HG03439 (cell line): ENCODE measurements around the gene GNA15.

Experiments
- ATAC-seq: cut with Tn5 transposase; IDR thresholded peaks from one replicate; pipeline ENCODE4 v1.9.1; 2021; ENCODE audit warnings: mild to moderate bottlenecking, moderate library complexity; ENCODE audit not compliant: unreplicated experiment

Gene GNA15

DNA sequence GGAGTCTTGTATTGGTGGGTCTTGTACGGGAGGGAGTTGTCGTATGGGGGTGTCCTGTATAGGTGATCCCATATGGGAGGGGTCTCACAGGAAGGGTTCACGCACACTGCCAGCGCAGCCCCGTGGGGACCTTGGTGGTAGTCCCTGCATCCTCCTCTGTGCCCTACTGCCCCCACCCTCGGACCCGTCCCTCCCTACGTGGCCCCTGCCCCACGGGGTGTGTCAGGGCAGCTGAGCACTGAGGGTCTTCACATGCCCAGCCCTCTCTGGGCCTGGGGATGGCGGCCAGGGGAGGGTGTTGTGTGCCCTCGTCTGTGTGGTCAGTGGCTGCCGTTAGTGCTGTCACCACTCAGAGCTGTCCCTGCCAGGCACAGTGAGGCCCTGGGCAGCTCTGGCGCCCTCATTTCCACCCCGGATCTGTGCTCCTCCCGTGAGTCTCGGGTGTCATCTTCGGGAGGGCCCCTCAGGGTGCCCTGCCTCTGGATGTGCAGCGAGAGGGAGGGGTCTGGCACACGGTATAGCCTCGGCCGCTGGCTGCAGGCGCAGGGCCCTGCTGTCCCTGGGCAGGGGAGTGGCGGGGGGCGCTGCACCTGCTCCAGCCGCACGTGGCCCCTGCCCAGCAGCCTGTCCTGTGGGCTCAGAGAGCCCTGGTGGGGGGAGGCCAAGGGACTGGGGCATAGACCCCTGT is 16.0 kb upstream of the GNA15 start:
- ATAC-seq = no peak

DNA sequence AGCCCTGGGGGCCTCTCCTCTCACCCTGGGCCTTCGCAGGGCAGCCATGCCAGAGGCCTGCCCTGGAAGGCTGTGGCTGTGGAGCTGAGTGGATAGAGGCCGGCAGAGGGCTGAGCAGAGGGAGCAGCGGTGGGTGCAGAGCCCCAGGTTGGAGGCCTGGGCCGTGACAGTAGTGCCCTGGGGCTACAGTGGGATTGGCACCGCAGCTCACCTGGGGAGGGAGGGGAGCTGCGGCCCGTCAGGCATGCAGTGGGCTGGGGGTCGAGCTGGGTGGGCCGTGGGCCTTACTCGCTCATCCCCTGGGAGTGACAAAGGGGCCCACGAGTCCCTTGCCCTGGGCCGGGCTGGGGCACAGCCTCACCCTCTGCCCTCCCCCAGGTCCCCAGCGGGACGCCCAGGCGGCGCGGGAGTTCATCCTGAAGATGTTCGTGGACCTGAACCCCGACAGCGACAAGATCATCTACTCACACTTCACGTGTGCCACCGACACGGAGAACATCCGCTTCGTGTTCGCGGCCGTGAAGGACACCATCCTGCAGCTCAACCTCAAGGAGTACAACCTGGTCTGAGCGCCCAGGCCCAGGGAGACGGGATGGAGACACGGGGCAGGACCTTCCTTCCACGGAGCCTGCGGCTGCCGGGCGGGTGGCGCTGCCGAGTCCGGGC is 15.1 kb upstream of the GNA15 start:
- ATAC-seq = no peak

DNA sequence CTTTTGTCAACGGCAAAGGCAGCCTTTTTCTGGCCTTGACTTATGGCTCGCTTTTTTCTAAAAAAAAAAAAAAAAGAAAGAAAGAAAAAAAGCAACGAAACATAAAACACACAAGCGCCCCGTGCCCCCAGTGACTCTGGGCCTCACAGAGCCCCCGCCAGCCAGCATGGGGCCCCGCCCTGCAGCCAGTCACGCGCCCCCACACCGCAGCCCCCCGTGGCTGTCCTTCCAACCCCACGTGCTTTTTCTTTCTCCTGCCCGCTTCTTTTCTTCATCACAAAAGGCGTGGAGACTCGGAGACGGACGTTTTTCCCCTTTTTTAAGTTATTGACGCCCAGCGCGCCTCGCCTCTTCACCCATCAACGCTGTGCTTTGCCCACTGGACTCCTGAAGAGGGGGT is 14.4 kb upstream of the GNA15 start:
- no peak for ATAC-seq

DNA sequence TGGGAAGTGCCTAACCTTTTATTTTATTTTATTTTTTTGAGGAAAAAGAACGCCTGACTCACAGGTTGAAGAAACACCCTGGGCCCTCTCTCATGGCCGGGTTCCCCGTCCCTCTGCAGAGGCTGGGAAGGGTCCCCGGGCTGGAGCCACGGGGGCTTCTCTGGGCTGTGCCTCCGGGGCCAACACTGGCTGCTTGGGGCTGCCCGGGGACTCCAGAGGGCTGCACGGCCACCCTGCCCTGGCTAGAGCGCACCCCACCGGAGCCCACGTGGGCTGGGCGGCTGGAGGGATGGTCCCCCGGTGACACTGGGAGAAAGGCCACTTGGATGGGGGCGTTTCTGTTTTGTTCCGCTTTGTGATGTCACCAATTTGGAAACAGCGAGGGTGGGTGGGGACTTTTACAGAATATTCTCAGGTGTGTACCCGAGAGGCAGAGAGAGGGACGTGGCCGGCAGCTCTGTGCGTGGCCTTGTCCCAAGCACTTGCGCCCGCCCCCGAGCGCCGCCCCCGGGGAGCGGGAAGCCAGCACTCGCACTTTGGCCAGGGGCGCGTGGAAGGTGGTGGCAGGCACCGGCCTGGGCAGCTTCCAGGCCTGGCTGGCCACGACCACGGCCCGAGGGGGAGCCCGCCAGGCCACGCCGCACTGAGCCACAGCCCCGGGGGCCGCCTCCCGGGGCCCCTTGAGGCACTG is 13.9 kb upstream of the GNA15 start:
- no peak for ATAC-seq

DNA sequence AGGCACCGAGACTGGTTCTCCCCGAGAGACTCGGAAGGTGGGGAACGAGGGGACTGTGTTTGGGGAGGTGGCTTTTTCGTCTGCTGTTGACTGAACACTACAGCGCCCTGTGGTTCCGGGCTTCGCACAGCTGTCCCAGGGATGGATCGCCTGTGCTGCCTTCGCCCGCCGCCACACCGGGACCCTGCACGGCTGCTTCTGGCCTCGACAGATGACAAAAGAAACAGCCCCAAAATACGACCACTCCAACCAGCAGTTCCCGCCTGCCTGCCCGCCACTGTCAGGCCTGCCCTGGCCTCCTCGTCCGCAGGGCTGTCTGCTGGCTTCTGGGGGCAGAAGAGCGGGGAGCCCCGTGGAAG is 13.3 kb upstream of the GNA15 start:
- no peak for ATAC-seq

DNA sequence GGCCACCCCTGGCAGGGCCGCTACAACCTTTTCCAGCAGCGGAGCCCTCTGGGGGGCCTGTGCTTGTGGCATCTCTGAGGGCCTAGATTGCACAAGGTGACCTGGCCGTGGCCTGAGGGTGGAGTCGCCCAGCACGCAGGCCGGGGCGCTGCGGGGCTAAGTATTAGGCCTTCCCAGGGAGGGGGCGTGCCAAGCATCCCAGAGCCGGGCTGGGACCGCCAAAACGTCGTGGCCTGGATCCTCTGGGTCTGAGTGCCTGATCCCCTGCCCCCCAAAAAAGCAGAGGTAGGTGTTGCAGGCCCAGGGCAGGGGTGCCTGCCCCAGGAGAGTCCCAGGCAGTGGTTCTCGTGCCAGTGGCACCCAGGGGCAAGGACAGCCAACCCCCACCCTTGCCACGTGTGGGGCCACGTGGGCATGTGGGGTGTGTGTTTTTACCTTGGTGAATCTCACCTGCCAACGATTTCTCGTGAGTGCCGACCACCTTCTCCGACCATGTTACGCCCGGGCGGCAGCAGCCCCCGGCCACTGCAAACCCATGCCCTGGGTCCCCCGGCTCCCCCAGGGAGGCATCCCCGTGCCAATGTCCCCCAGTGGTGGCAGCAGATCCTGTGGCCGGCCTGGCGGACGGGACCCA is 12.6 kb upstream of the GNA15 start:
- ATAC-seq = no peak

DNA sequence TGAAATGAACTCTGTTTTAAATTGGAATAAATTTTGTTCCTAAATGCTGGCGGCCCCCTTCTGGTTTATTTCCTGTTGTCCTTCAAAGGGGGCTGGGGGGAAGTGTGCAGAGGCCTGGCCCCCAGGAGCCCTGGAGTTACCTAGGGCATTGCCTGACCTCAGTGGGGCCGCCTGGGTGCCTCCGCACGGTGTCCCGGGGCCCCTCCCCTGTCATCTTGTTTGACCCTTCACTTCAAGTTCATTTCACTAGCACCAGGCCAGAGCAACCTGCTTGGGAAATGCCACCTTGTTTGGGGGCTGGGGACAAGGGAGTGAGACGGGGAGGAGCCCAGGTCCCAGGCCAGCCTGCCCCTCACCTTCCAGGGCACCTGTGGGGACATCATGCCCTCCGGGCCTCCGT is 11.9 kb upstream of the GNA15 start:
- ATAC-seq = no peak

DNA sequence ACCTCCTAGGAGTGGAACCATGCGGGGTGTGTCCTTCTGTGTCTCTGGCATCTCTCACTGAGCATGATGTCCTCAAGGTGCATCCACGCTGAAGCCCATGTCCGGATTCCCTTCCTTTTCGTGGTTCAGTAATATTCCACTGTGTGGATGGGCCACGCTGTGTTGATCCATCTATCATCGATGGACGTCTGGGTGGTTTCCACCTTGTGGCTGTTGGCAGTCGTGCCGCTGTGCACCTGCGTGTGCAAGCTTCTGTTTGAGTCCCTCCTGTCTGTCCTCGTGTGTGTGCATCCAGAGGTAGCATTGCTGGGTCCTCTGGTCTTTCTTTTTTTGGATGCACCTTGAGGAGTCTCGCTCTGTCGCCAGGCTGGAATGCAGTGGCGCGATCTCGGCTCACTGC is 11.2 kb upstream of the GNA15 start:
- no peak for ATAC-seq

DNA sequence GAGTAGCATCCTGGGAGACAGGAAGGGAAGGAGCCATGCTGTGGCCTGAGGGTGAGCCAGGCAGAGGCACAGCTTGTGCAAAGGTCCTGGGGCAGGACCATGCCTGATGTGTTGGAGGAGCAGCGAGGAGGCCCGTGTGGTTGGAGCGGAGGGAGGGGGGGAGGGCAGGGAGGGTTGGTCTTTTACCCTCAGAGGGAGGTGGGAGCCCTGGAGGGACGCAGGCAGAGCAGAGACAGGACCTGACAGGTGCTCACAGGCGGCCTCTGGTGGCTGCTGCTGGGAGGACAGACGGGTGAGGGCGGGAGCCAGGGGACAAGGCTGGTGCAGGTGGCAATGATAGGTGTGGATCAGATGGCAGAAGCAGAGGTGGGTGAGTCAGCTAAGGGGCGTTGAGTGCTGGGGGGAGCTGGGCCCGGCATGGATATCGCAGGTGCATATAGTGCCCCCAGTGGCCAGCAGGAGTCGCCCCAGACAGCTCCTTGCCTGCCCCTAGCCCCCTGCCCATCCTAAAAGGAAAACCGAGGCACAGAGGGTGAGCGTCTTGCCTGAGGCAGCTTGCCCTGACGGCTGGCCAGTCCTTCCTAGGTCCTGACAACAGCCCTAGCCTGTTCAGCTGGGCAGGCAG is 9.8 kb upstream of the GNA15 start:
- ATAC-seq = no peak

DNA sequence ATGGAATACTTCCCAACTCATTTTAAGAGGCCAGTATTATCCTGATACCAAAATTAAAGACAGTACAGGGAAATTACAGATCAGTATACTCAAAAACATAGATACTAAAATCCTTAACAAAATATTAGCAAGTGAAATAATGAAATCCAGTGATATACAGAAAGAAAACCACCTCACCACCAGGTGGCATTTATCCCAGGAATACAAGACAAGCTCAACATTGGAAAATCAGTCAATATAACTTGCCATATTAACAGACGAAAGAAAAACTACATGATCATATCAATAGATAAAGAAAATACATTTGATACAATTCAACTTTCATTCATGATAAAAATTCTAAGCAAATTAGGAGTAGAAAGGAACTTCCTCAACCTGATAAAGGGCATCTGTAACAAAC is 6.7 kb upstream of the GNA15 start:
- ATAC-seq = no peak

DNA sequence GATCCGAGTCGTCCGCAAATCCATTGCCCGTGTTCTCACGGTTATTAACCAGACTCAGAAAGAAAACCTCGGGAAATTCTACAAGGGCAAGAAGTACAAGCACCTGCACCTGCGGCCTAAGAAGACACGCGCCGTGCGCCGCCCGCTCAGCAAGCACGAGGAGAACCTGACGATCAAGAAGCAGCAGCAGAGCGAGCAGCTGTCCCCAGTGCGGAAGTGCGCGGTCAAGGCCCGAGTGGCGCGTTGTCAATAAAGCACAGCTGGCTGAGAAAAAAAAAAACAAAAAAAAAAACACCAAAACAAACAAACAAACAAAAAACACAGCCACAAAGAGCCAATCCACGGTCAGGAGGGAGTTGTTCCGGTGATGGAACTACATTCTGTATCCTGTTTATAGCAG is 4.7 kb upstream of the GNA15 start:
- ATAC-seq = no peak

DNA sequence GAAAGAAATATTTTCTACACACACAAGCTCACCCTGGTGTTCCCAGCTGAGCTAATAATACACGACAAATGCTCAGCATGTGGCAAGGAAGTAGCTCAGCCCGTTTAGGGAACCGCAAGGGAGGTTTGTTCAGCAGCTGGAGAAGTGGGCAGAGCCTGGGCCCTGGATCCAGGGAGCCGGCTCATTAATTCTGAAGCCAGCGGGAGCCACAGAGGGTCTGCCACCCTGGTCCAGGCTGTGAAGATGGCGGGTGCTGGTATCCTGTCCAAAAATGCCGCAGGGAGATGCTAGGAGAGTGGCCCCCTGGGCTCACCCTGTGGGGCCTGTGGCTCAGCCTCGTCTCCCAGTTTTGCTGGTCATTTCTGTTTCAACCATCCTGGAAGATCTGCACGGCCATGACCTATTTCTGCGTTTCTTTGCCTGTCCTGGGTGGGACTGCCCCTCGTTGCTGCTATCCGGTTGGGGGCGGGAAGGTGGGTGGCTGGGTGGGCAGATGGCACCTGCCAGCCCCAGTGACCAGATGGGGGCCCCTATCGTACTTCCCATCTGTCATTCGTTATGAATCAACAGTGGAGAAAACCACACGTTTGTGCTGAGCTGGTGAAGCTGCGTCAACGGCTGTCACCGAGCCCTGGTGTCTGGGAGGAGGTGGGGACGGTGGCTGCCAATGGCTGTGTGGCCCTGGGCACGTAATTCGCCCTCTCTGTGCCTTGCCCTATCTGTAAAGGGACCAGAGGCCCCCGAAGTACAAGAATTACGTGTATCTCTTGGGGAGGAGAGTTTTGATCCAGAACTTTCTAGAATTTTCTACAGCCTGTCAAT is 2.7 kb upstream of the GNA15 start:
- ATAC-seq = peak; percentile 55

DNA sequence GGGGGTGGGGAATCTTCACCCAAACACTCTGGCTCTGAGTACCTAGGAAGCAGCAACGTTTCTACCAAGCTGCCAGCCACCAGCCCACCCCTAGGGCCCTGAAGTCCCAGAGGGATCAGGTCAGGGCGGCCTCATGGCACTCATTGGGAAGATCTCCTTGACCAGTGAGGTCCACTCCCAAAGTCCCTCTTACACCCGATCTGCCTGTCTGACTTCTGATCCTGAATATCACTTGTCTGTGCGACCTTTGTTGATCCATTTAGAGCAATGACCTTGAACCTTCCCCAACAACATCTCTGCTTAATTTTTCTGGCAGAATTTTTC is 2.1 kb upstream of the GNA15 start:
- no peak for ATAC-seq

DNA sequence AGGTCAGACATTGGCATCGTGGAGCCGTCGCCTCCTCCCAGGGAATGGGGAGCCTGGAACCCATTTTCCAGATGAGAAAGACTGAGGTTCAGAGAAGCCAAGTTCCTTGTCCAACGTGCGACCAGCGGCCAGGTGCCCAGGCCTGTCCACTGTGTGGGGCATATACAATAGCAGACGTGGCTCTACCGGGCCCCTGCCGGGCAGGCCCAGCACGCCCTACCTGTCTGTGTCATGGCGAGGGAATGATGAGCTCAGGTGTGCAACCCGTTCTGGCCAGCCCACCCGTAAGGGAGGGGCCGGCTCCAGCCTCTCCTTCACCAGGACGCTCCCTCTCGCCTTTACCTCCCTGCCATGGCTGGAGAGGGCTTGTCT is 837 bp downstream of the GNA15 start:
- no peak for ATAC-seq

DNA sequence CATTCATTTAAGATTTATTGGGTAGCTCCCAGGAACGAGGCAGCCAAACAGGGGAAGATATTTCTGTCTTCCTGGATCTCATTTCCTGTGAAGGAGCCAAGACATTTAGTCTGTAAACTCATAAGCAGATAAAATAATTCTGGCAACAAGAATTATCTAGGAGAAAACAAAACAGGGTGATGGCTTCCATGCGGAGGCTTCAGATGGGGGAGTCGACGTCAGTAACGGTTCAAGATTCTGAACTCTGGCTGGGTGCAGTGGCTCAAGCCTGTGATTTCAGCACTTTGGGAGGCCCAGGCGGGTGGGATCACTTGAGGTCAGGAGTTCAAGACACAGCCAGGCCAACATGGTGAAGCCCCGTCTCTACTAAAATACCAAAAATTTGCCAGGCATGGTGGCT is 1.3 kb downstream of the GNA15 start:
- ATAC-seq = no peak

DNA sequence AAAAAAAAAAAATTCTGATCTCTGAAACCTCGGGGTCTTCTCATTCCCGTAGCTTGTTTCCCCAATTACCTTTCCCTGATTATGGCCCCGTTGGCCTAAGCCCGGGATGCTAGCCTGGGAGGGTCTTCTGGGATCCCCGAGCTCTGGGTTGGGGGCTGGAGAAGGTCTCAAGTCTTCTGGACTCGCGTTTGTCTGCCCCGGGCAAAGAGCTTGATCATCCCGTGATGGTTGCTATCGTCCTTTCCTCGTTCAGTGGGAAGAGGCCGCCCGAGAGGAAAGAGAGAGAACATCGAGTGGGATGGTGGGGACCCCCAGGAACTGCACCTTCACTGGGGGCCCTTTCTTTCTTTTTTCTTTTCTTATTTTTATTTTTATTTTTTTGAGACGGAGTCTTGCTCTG is 2.4 kb downstream of the GNA15 start:
- no peak for ATAC-seq

DNA sequence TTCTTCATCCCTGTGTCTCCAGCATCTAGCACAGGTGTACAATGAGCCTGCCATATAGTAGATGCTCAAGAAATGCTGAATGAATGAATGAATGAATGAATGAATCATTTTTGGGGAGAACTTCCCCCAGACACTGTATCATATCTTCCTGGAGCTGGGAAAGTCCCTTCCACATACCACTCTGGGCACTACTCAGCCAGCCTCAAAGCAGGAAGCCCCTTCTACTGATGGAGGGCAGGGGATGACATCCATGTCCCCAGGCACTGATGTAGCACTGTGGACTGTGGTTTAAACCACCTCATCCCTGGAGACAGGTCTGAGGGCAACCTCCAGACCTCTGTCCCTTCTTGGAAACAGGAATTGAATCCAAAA is 4.8 kb downstream of the GNA15 start:
- ATAC-seq = no peak

DNA sequence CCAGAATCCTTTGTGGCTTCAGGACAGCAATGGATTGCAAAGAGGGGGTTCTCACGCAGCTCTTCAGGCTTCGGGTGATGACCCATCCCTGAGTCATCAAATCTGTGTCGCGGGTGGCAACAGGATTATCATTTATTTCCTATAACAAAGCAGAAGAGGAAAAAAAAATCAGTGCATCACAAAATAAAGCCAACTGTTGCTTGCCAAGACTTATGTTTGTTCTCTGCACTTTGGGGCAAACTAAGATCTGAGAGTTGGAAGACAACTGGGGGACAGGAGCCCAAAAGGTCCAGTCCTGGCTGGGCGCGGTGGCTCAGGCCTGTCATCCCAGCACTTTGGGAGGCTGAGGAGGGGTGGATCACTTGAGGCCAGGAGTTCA is 6.4 kb downstream of the GNA15 start:
- ATAC-seq = no peak

DNA sequence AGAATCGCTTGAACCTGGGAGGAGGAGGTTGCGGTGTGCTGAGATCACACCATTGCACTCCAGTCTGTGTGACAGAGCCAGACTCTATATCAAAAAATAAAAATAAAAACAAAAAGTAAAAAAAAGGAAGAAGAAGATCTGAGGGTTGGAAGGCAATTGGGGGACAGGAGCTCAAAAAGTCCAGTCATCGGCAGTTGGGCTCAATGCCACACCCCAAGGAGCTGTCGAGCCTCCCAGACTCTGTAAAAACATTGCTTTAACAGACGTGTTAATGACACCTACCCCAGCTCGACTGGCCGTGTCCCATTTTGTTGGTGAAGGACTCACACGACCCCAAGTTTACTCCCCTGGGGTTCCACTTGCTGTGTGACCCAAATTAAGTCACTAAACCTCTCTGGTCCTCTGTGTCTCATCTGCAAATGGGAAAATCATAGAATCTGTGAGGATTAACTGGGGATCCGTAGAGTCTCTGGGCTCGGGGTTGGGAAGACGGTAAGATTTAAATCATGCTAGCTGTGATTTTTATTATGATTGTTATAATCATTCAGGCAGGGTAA is 7.0 kb downstream of the GNA15 start:
- no peak for ATAC-seq

DNA sequence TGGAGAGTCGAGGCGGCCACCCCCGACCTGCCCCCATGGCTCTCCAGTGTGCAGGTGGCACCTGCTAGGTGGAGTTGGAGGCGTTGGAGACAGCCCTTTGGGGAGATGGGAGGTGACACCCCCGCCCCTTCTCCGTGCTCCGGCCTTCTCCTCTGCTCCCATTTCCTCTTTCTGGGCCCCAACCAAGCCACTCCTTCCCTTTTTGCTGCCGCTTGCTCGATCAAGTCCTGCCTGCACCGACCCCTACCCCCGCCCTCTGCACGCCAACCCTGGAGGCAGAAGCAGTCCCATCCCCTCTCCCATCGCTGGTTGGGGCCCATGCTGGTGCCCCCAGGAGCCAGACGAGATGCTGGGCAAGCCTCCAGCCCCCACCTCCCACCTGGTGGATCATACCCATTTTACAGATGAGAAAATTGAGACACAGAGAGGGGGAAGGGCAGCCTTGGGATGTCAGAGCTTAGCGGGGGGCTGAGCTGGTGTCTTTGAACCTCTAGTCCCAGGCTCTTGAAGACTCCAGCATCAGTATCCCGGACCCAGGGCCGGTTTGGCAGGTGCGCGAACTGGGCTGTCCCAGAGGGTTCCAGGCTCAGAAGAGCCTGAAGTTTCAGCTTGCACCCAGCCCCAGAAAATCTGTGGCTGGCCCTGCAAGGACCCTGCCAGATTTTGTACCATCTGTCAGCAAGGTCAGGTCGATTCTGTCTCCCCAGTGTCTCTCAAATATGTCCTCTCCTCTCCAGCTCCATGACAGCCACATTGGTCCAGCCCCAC is 10.3 kb downstream of the GNA15 start:
- ATAC-seq = no peak
